ENCODE results near the gene PAQR4. TPM values are rescaled to one million over a fixed set of nuclear protein-coding genes. Genes with fewer than 3 reads are reported as not detected.
A peak's percentile ranks its signal among the peaks of the same experiment; 100 is the strongest.

Gene PAQR4
- total and polyA plus RNA-seq, 2 donors from 2014 or later = 3.5 to 5.9 TPM

GRCh38 chr16:3008690-3009037 is 39.5 kb downstream of the PAQR4 start:
- DNase-seq = no peak
- TF ChIP-seq CTCF (IDR thresholded peaks at IDR 0.05; ENCODE audit: borderline replicate concordance, extremely low read depth, insufficient read depth) = no peak
- intact Hi-C loops (cut with DNase I) = no loop called here
- Histone ChIP-seq H3K36me3 (ENCODE audit: control insufficient read depth in 2 of 3, insufficient read depth in 3 of 3, low read length in 3 of 3) (no peaks in the 10 kb centered on the region), H3K27me3 (ENCODE audit: control insufficient read depth, insufficient read depth, low read length) (peaks cover 5% of the 10 kb centered on the region), H3K9me3 (ENCODE audit: control insufficient read depth in 2 of 3, insufficient read depth in 1 of 3, low read length in 3 of 3) (no peaks in the 10 kb centered on the region), H3K9ac (ENCODE audit: low read length in 3 of 3) (no peak overlapping the region), H3K27ac (ENCODE audit: low read depth in 2 of 2, low read length in 2 of 2) (no peak overlapping the region), H3K4me3 (ENCODE audit: low read length in 3 of 3) (no peak overlapping the region), H3K4me1 (ENCODE audit: control insufficient read depth in 2 of 3, insufficient read depth in 2 of 3, low read depth in 1 of 3, low read length in 3 of 3) (peaks cover 0 to 3% (median 0%) of the 10 kb centered on the region in 3 donors)
- no peak for FAIRE-seq

GRCh38 chr16:3009568-3010390 is 40.6 kb downstream of the PAQR4 start:
- peaks cover 0 to 3% (median 0%) of the 10 kb centered on the region in 3 donors for H3K4me1 ChIP-seq (ENCODE audit: control insufficient read depth in 2 of 3, insufficient read depth in 2 of 3, low read depth in 1 of 3, low read length in 3 of 3)
- H3K4me3 ChIP-seq (ENCODE audit: low read length in 3 of 3) = no peak overlapping the region
- no peak for TF ChIP-seq CTCF (IDR thresholded peaks at IDR 0.05; ENCODE audit: borderline replicate concordance, extremely low read depth, insufficient read depth)
- H3K36me3 ChIP-seq (ENCODE audit: control insufficient read depth in 2 of 3, insufficient read depth in 3 of 3, low read length in 3 of 3) = no peaks in the 10 kb centered on the region
- intact Hi-C loops (cut with DNase I) = no loop called here
- peak overlapping the region in 1 of 2 donors; percentile 74 for H3K27ac ChIP-seq (ENCODE audit: low read depth in 2 of 2, low read length in 2 of 2)
- FAIRE-seq = no peak
- peak; percentile 88 to 95 (median 93) for DNase-seq
- H3K9ac ChIP-seq (ENCODE audit: low read length in 3 of 3) = peak overlapping the region in 1 of 3 donors; percentile 19
- peaks cover 5% of the 10 kb centered on the region for H3K27me3 ChIP-seq (ENCODE audit: control insufficient read depth, insufficient read depth, low read length)
- H3K9me3 ChIP-seq (ENCODE audit: control insufficient read depth in 2 of 3, insufficient read depth in 1 of 3, low read length in 3 of 3) = no peaks in the 10 kb centered on the region

DNA sequence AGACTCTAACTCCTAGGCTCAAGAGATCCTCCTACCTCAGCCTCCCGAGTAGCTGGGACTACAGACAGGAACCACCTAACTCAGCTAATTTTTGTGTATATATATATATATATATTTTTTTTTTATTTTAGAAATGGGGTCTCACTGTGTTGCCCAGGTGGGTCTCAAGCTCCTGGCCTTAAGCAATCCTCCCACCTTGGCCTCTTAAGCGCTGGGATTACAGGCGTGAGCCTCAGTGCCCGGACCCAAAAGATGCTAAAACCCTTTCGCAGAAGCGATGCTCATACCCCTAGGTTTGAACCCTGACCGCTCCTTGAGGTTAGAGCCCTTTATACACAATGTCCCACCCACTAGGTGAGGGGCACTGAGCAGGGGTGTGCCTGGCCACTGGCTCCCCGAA is 41.4 kb downstream of the PAQR4 start:
- DNase-seq (no peak), FAIRE-seq (no peak)
- no peak for TF ChIP-seq CTCF (IDR thresholded peaks at IDR 0.05; ENCODE audit: borderline replicate concordance, extremely low read depth, insufficient read depth)
- no peaks in the 10 kb centered on the region for H3K9me3 ChIP-seq (ENCODE audit: control insufficient read depth in 2 of 3, insufficient read depth in 1 of 3, low read length in 3 of 3)
- no peak overlapping the region for H3K9ac ChIP-seq (ENCODE audit: low read length in 3 of 3)
- no peaks in the 10 kb centered on the region for H3K36me3 ChIP-seq (ENCODE audit: control insufficient read depth in 2 of 3, insufficient read depth in 3 of 3, low read length in 3 of 3)
- intact Hi-C loops (cut with DNase I) = no loop called here
- H3K4me1 ChIP-seq (ENCODE audit: control insufficient read depth in 2 of 3, insufficient read depth in 2 of 3, low read depth in 1 of 3, low read length in 3 of 3) = peaks cover 0 to 3% (median 0%) of the 10 kb centered on the region in 3 donors
- no peak overlapping the region for H3K4me3 ChIP-seq (ENCODE audit: low read length in 3 of 3)
- H3K27me3 ChIP-seq (ENCODE audit: control insufficient read depth, insufficient read depth, low read length) = peaks cover 5% of the 10 kb centered on the region
- peak overlapping the region in 1 of 2 donors; percentile 74 for H3K27ac ChIP-seq (ENCODE audit: low read depth in 2 of 2, low read length in 2 of 2)
